SU-DHL-6 (cell line): ENCODE results near the gene IL1RL1.

Experiments used
- H2AFZ ChIP-seq: fragments of 200-600 bp; sonication (generic); 2 replicates; pipeline ENCODE4 v1.6.1; 2014; ENCODE audit warnings: low read depth, mild to moderate bottlenecking, moderate library complexity, mixed read lengths, antibody characterized with exemption, low read length; ENCODE audit not compliant: severe bottlenecking
- H3F3A ChIP-seq: fragments of 200-600 bp; shearing (Covaris generic); 2 replicates; pipeline ENCODE4 v1.6.0; 2016; ENCODE audit warnings: antibody characterized with exemption, mild to moderate bottlenecking; ENCODE audit not compliant: insufficient read depth
- H3K27ac ChIP-seq: fragments of 200-600 bp; sonication (generic); 2 replicates; pipeline ENCODE4 v1.5.1; 2016; ENCODE audit warnings: low read depth, mild to moderate bottlenecking, low read length, moderate library complexity, mixed read lengths
- H3K27me3 ChIP-seq: fragments of 200-600 bp; sonication (generic), shearing (Covaris generic); 2 replicates; pipeline ENCODE4 v1.6.0; 2014; ENCODE audit warnings: mild to moderate bottlenecking, low read length
- H3K36me3 ChIP-seq: fragments of 200-600 bp; sonication (generic); 2 replicates; pipeline ENCODE4 v1.6.1; 2014; ENCODE audit warnings: mild to moderate bottlenecking, low read length, mixed read lengths
- H3K4me2 ChIP-seq: fragments of 300-600, 200-600 bp; shearing (Covaris generic), sonication (generic); 2 replicates; pipeline ENCODE4 v1.6.0; 2014; ENCODE audit warnings: low read length, low read depth, mild to moderate bottlenecking; ENCODE audit not compliant: poor library complexity, severe bottlenecking
- H3K4me3 ChIP-seq: fragments of 200-600 bp; sonication (generic); 2 replicates; pipeline ENCODE4 v1.5.1; 2014; ENCODE audit warnings: antibody characterized with exemption, low read length, mild to moderate bottlenecking, mixed read lengths; ENCODE audit not compliant: insufficient read depth, poor library complexity, severe bottlenecking
- H3K79me2 ChIP-seq: fragments of 200-600 bp; sonication (generic); 2 replicates; pipeline ENCODE4 v1.6.1; 2014; ENCODE audit warnings: mild to moderate bottlenecking, low read length, moderate library complexity; ENCODE audit not compliant: insufficient read depth
- H3K9ac ChIP-seq: fragments of 200-600 bp; sonication (generic); 2 replicates; pipeline ENCODE4 v1.7.0; 2014; ENCODE audit warnings: mild to moderate bottlenecking, low read length
- H3K9me2 ChIP-seq: fragments of 200-600 bp; sonication (generic); replicated peaks from 2 replicates; pipeline ENCODE4 v1.6.1; 2014; ENCODE audit warnings: low read length; ENCODE audit not compliant: insufficient read depth
- H3K9me3 ChIP-seq: fragments of 200-600 bp; sonication (generic); 2 replicates; pipeline ENCODE4 v1.6.1; 2014; ENCODE audit warnings: low read length, mixed read lengths; ENCODE audit not compliant: insufficient read depth
- H4K20me1 ChIP-seq: fragments of 200-600 bp; sonication (generic); 2 replicates; pipeline ENCODE4 v1.6.1; 2014; ENCODE audit warnings: low read depth, mild to moderate bottlenecking, antibody characterized with exemption, low read length, moderate library complexity, mixed read lengths
- EZH2phosphoT487 ChIP-seq: fragments of 200-600 bp; sonication (generic), shearing (Covaris generic); conservative IDR thresholded peaks from 2 replicates; pipeline ENCODE4 v1.6.1; 2018; ENCODE audit warnings: mild to moderate bottlenecking, antibody characterized with exemption, low read length, moderate library complexity, mixed read lengths
- TF ChIP-seq, protein P1 (sequence below): fragments of 200-600 bp; sonication (generic); IDR thresholded peaks from one replicate; pipeline ENCODE4 v1.5.1; 2017; ENCODE audit warnings: antibody characterized with exemption, mild to moderate bottlenecking, low read length, moderate library complexity; ENCODE audit not compliant: insufficient read depth, poor library complexity, severe bottlenecking

The IL1RL1 gene

DNA sequence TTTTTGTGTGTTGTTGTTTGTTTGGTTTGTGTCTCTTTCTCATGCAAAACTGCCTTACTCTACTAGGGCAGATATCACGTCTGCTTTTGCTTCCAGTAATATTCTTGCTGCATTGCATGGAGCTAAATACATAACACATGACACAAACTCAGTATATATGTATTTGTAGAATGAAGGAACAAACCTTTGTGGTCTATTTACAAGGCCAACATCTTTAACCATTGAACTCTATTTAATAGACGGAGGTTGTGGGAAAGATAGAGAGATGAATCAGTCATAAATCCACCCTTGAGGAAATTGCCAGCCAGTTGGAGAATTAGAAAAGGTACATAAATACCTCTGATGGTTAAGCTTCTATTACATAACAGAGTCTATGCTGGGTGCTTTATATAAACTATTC is 26.0 kb upstream of the IL1RL1 start:
- no peak for TF ChIP-seq EZH2phosphoT487
- TF ChIP-seq, protein P1, sequence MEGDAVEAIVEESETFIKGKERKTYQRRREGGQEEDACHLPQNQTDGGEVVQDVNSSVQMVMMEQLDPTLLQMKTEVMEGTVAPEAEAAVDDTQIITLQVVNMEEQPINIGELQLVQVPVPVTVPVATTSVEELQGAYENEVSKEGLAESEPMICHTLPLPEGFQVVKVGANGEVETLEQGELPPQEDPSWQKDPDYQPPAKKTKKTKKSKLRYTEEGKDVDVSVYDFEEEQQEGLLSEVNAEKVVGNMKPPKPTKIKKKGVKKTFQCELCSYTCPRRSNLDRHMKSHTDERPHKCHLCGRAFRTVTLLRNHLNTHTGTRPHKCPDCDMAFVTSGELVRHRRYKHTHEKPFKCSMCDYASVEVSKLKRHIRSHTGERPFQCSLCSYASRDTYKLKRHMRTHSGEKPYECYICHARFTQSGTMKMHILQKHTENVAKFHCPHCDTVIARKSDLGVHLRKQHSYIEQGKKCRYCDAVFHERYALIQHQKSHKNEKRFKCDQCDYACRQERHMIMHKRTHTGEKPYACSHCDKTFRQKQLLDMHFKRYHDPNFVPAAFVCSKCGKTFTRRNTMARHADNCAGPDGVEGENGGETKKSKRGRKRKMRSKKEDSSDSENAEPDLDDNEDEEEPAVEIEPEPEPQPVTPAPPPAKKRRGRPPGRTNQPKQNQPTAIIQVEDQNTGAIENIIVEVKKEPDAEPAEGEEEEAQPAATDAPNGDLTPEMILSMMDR: no peak
- Histone ChIP-seq H4K20me1 (no peaks in the 10 kb centered on the region), H3K9me2 (no peaks in the 10 kb centered on the region), H3K27ac (no peak overlapping the region), H3K4me3 (no peak overlapping the region), H3K27me3 (no peaks in the 10 kb centered on the region), H3K79me2 (no peaks in the 10 kb centered on the region), H2AFZ (no peak overlapping the region), H3F3A (no peaks in the 10 kb centered on the region), H3K36me3 (no peaks in the 10 kb centered on the region), H3K9me3 (no peaks in the 10 kb centered on the region), H3K9ac (no peak overlapping the region), H3K4me2 (no peak overlapping the region)

DNA sequence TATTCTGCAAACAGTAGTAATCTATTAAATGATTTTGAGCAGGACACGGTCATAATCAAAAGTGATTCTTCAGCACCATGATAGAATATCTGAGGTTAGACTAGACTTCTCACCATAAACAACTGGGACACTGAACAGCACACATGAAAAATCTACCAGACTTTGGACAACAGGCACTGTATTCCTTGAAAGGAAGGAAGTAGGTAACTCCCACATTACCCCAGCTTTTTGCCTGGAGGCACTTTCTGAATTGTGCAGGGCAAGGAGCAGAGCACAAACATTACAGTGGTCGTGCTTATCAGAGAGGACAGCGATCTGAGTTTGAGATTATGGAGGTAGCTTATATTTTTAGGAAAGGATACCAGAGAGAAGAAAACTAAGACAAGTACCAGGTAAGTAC is 25.3 kb upstream of the IL1RL1 start:
- no peak overlapping the region for H3K4me3 ChIP-seq
- no peak overlapping the region for H2AFZ ChIP-seq
- no peaks in the 10 kb centered on the region for H4K20me1 ChIP-seq
- no peak overlapping the region for H3K9ac ChIP-seq
- H3K4me2 ChIP-seq: no peak overlapping the region
- TF ChIP-seq, protein P1: no peak
- TF ChIP-seq EZH2phosphoT487: no peak
- no peaks in the 10 kb centered on the region for H3K9me2 ChIP-seq
- H3K9me3 ChIP-seq: no peaks in the 10 kb centered on the region
- no peaks in the 10 kb centered on the region for H3K27me3 ChIP-seq
- H3K79me2 ChIP-seq: no peaks in the 10 kb centered on the region
- H3F3A ChIP-seq: no peaks in the 10 kb centered on the region
- no peaks in the 10 kb centered on the region for H3K36me3 ChIP-seq
- no peak overlapping the region for H3K27ac ChIP-seq

DNA sequence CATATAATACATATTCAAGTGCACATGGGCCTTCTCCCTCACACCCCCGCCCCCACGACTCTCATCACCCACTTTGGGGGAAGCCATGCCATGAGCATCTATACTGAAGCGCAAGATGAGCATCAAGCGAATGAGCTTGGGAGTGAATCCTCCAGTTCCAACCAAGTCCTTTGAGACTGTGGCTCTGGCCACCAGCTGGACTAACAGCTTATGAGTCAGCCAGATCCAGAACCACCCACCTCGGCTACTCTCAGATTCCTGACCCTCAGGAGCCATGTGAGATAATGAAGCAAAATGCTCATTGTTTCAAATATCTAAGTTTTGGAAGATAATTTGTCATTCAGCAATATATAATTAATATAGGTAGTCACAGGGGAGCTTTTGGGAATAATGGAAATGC is 22.2 kb upstream of the IL1RL1 start:
- Histone ChIP-seq H3K27ac (no peak overlapping the region), H3K9ac (no peak overlapping the region), H3K4me2 (no peak overlapping the region), H2AFZ (no peak overlapping the region), H3K9me2 (no peaks in the 10 kb centered on the region), H3K9me3 (no peaks in the 10 kb centered on the region), H3K36me3 (no peaks in the 10 kb centered on the region), H3K27me3 (no peaks in the 10 kb centered on the region), H3F3A (no peaks in the 10 kb centered on the region), H4K20me1 (no peaks in the 10 kb centered on the region), H3K79me2 (no peaks in the 10 kb centered on the region), H3K4me3 (no peak overlapping the region)
- TF ChIP-seq, protein P1: no peak
- TF ChIP-seq EZH2phosphoT487: no peak
